ENCODE measurements around the gene DCC. TPM values are rescaled to one million over a fixed set of nuclear protein-coding genes. Genes with fewer than 3 reads are reported as not detected.

Gene DCC
- total RNA-seq, 1 donor from 2014 or later: 5.6 TPM

- Mint-ChIP-seq H3K27me3 (ENCODE audit: unreplicated experiment) (no peaks in the 10 kb centered on the region), H3K9me3 (ENCODE audit: unreplicated experiment) (no peaks in the 10 kb centered on the region), H3K4me1 (ENCODE audit: low read depth, unreplicated experiment) (no peaks in the 10 kb centered on the region), H3K36me3 (ENCODE audit: unreplicated experiment) (no peaks in the 10 kb centered on the region), H3K27ac (ENCODE audit: unreplicated experiment) (no peak overlapping the region), H3K4me3 (ENCODE audit: unreplicated experiment) (no peak overlapping the region)
- TF ChIP-seq CTCF (IDR thresholded peaks at IDR 0.05; ENCODE audit: partially characterized antibody, unreplicated experiment): peak; percentile 61
- DNase-seq: peak; percentile 30
Observed at GRCh38 chr18:52694804-52695203, 354.8 kb downstream of the DCC start.

GRCh38 chr18:52700116-52700515, 360.1 kb downstream of the DCC start:
- no peak for DNase-seq
- Mint-ChIP-seq H3K36me3 (ENCODE audit: unreplicated experiment) (no peaks in the 10 kb centered on the region), H3K4me1 (ENCODE audit: low read depth, unreplicated experiment) (no peaks in the 10 kb centered on the region), H3K4me3 (ENCODE audit: unreplicated experiment) (no peak overlapping the region), H3K27ac (ENCODE audit: unreplicated experiment) (no peak overlapping the region), H3K9me3 (ENCODE audit: unreplicated experiment) (no peaks in the 10 kb centered on the region), H3K27me3 (ENCODE audit: unreplicated experiment) (peaks cover 3% of the 10 kb centered on the region)
- no peak for TF ChIP-seq CTCF (IDR thresholded peaks at IDR 0.05; ENCODE audit: partially characterized antibody, unreplicated experiment)

GRCh38 chr18:52700816-52701215, 360.8 kb downstream of the DCC start:
- no peak for TF ChIP-seq CTCF (IDR thresholded peaks at IDR 0.05; ENCODE audit: partially characterized antibody, unreplicated experiment)
- Mint-ChIP-seq H3K9me3 (ENCODE audit: unreplicated experiment) (no peaks in the 10 kb centered on the region), H3K27me3 (ENCODE audit: unreplicated experiment) (peaks cover 3% of the 10 kb centered on the region), H3K27ac (ENCODE audit: unreplicated experiment) (no peak overlapping the region), H3K4me3 (ENCODE audit: unreplicated experiment) (no peak overlapping the region), H3K36me3 (ENCODE audit: unreplicated experiment) (no peaks in the 10 kb centered on the region), H3K4me1 (ENCODE audit: low read depth, unreplicated experiment) (no peaks in the 10 kb centered on the region)
- no peak for DNase-seq

GRCh38 chr18:52701219-52701935, 361.4 kb downstream of the DCC start:
- H3K9me3 Mint-ChIP-seq (ENCODE audit: unreplicated experiment): no peaks in the 10 kb centered on the region
- H3K27ac Mint-ChIP-seq (ENCODE audit: unreplicated experiment): no peak overlapping the region
- TF ChIP-seq CTCF (IDR thresholded peaks at IDR 0.05; ENCODE audit: partially characterized antibody, unreplicated experiment): no peak
- H3K4me3 Mint-ChIP-seq (ENCODE audit: unreplicated experiment): no peak overlapping the region
- H3K4me1 Mint-ChIP-seq (ENCODE audit: low read depth, unreplicated experiment): no peaks in the 10 kb centered on the region
- no peak for DNase-seq
- peaks cover 3% of the 10 kb centered on the region for H3K27me3 Mint-ChIP-seq (ENCODE audit: unreplicated experiment)
- no peaks in the 10 kb centered on the region for H3K36me3 Mint-ChIP-seq (ENCODE audit: unreplicated experiment)

- H3K36me3 Mint-ChIP-seq (ENCODE audit: unreplicated experiment): no peaks in the 10 kb centered on the region
- peaks cover 3% of the 10 kb centered on the region for H3K9me3 Mint-ChIP-seq (ENCODE audit: unreplicated experiment)
- peaks cover 23% of the 10 kb centered on the region for H3K4me1 Mint-ChIP-seq (ENCODE audit: low read depth, unreplicated experiment)
- peaks cover 3% of the 10 kb centered on the region for H3K27me3 Mint-ChIP-seq (ENCODE audit: unreplicated experiment)
- TF ChIP-seq CTCF (IDR thresholded peaks at IDR 0.05; ENCODE audit: partially characterized antibody, unreplicated experiment): no peak
- no peak overlapping the region for H3K27ac Mint-ChIP-seq (ENCODE audit: unreplicated experiment)
- DNase-seq: no peak
- no peak overlapping the region for H3K4me3 Mint-ChIP-seq (ENCODE audit: unreplicated experiment)
Observed at GRCh38 chr18:52715421-52715820, 375.4 kb downstream of the DCC start.
